ENCODE measurements around the gene FBXW8.
"Not testable (repeated sequence)": the region's sequence is repeated elsewhere in the genome, so short reads cannot be mapped to it uniquely, and the experiment has no call there.

FBXW8 gene

DNA sequence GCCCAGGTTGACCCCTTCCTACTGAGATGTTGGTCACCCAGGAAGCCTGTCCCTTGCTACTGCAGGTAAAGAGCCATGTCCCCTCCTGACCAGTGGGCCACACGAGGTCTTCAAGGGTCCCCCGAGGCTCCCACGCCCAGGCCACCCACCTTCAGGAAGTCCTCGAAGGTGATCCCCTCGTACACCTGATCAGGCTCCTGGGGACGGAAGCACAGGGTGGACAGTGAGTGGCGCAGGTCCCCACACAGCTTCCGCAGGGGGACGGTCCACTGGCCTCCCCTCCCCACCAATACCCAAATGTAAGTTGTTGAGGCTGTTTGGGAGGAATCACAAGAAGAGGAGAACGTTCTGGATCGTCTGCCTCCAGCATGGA is 131.0 kb downstream of the FBXW8 start:
- intact Hi-C loops (cut with DNase I) = no loop called here
- no peak for DNase-seq

DNA sequence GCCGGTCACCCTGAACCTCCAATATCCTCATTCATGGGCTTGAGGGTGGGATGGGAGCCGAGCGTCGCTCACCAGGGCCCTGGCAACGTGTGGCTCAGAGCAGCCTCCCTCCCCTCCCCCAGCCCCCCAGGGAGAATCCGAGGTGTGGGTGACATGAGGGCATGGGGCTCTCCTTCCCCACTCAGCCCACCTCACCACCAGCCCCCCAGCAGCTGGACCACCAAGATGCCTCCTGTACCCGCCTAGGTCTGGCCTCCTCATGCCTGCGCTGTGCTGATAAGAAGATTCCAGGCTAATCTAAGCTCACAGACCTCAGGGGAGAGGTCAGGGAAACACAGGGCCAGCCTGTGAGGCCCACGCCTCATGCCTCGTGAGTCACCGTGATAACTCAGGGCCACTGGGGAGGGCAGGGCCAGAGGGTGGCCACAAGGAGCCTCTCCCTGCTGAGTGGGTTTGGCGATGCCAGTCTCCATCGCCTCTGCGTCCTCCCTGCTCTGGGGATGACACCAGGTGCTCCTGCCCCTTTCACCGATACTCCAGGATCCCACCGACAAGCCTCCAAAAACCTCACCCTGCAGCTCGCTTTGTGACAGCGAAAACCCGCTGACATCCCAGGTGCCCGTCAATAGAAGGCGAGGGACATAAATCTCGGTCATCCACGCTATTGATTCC is 131.6 kb downstream of the FBXW8 start:
- intact Hi-C loops (cut with DNase I) = no loop called here
- no peak for DNase-seq

- no peak for DNase-seq
- intact Hi-C loops (cut with DNase I) = no loop called here
Measured at GRCh38 chr12:117042862-117043261, 132.1 kb downstream of the FBXW8 start.

GRCh38 chr12:117044311-117044710 is 133.6 kb downstream of the FBXW8 start:
- no peak for DNase-seq
- intact Hi-C loops (cut with DNase I) = no loop called here

DNA sequence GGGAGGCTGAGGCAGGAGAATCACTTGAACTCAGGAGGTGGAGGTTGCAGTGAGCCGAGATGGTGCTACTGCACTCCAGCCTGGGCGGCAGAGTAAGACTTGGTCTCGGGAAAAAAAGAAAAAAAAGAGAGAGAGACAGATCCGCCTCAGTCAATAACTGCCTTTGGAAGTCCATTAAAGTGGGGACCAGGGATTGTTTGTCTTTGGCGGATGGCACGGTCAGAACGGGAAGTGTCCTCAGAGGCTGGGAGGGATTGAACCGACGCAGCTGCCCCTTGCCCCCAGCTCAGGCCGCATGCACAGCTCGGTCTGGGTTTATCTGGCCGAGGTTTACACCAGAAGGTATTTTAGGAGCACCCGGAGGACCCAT is 134.0 kb downstream of the FBXW8 start:
- intact Hi-C loops (cut with DNase I) = no loop called here

DNA sequence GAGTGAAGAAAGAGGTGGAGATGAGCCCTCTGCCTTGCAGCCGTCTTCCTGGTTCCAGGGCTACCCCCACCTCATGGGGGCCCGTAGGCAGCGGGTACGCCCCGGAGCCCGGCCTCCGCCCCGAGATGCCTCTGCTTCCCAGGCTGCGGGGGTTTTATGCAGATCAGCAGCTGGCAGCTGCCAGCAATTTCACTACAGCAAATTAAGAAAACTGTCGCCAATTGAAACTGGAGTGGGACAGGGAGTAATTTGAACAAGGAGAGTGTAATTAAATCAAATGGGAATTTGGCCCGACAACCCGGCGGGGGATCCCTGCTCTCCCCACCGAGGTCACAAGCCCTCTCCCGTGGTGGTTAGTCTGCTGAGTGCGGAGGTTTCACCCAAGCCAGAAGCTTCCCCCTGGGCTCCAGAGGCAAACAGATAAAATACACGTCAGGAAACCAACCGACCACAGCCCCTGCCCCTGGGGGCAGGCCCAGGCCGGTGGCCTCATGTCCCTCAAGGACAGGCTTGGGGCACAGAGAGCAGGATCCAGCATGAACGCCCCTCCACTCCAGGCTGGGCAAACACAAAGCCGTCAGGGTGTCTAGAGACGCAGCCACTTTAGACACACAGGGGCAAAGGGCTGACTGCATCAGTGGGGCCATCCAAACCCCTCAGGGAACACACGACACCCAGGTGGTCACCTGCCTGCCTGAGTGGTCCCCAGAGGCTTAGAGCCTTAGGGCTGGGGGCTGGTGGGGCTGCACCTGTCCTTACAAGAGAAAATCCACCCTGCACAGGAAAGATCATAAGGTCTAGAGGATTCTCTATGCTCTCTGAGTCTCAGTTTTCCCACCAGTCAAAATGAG is 134.6 kb downstream of the FBXW8 start:
- intact Hi-C loops (cut with DNase I) = no loop called here
- peak; percentile 47 to 91 (median 72) for DNase-seq

More for the DNA sequence above, 134.0 kb downstream of the FBXW8 start:
- no peak for DNase-seq

GRCh38 chr12:117046011-117046369 is 135.2 kb downstream of the FBXW8 start:
- intact Hi-C loops (cut with DNase I) = no loop called here

GRCh38 chr12:117046425-117046824 is 135.7 kb downstream of the FBXW8 start:
- intact Hi-C loops (cut with DNase I) = no loop called here
- no peak for DNase-seq

More at GRCh38 chr12:117046011-117046369, 135.2 kb downstream of the FBXW8 start:
- DNase-seq = no peak

- intact Hi-C loops (cut with DNase I) = no loop called here
- DNase-seq = no peak
Measured at GRCh38 chr12:117046861-117047530, 136.2 kb downstream of the FBXW8 start.

DNA sequence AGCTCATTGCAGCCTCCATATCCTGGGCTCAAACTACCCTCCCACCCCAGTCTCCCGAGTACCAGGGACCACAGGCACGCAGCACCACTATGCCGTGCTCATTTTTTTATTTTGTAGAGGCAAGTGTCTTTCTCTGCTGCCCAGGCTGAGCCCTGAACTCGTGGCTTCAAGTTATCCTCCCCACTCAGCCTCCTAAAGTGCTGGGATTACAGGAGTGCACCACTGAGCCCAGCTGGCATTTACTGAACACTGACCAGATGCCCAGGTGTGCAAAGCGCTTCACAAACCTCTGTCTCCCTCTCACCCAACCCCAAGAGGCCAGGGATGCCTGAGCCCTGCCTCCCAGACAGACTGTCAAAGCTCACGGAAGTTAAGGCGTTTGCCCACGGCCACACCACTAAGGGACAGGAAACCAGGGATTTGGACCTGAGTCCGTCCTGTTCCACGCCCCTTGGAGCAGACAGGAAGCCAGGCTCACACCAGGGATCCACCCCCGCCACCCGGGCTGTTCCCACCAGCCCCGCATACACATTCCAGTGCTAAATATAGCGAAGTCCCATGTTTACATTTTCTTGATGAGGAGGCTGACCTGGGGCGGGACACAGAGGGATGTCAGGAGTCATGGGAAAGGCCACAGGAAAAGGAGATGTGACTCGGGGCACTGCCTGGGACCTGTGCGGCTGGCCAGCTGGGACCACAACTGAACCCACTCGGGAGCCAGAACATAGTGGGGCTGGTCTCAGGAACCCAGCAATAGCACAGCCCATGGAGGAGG is 137.2 kb downstream of the FBXW8 start:
- intact Hi-C loops (cut with DNase I) = no loop called here

DNA sequence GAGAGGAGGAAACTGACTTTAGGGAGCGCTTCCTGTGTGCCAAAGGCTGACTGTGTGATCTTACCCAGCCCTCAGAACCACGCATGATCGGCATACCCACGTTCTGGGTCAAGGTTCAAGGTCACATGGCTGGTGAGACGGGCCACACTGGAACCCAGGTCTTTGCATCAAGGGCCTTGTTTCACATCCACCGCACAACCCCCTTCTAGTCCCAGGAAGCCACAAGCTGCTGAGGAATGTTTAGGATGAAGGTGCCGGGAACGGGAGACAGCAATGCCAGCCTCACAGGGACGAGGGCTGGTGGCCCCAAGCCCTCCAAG is 137.8 kb downstream of the FBXW8 start:
- intact Hi-C loops (cut with DNase I) = no loop called here
- DNase-seq = no peak

More for the DNA sequence above, 137.2 kb downstream of the FBXW8 start:
- no peak for DNase-seq

DNA sequence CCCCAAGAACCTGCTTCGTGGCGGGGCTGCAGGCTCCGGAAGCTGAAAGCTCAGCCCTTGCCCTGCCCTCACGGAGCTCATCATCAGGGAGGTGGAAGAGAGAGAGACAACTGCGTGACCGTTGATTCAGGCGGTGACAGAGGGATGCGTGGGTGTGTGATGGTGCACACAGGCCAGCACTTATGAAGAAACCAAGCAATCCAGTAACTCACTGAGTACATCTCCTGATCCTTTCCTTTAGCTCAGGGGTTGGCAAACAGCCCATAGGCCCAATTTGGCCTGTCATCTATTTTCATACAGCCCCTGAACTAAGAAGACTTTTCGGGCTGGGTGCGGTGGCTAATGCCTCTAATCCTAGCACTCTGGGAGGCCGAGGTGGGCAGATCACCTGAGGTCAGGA is 138.5 kb downstream of the FBXW8 start:
- DNase-seq = no peak
- intact Hi-C loops (cut with DNase I) = no loop called here

DNA sequence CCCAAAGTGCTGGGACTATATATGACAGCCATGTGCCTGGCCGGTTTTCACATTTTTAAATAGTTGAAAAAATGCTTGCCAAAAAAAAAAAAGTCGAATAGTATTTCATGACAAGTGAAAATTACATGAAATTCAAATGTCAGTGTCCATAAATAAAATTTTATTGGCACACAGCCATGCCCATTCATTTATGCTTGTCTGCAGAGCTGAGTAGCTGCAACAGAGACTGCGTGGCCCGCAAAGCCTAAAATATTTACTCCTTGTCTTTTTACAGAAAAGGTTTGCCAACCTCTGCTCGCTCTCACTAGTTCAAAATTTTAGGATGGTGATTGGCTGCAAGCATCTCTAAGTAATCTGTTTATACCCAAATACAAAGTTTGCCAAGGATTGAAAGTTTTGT is 139.3 kb downstream of the FBXW8 start:
- intact Hi-C loops (cut with DNase I) = no loop called here

DNA sequence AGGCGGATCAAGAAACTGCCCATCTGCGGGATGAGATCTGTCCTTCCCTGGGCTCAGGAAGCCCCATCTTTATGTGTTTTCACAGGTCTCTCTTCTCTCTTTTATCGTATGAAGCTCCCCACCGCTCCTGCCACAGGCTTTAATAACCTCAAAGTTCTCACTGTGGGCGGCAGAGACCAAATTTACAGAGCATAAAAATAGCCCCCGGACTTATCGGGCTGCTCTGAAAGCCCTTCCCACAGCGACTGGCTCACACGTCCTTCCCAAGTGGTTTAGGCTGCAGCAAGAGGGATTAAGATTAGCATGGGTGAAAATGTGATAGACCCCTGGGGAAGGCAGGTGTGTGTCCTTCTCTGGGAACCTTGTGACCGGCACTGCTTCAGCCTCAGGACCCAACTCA is 140.6 kb downstream of the FBXW8 start:
- intact Hi-C loops (cut with DNase I) = no loop called here
- DNase-seq = no peak

More for the DNA sequence above, 139.3 kb downstream of the FBXW8 start:
- no peak for DNase-seq

- intact Hi-C loops (cut with DNase I) = no loop called here
- peak in 13 of 42 donors; percentile 44 to 73 (median 60) for DNase-seq
Measured at GRCh38 chr12:117052386-117053049, 141.8 kb downstream of the FBXW8 start.

DNA sequence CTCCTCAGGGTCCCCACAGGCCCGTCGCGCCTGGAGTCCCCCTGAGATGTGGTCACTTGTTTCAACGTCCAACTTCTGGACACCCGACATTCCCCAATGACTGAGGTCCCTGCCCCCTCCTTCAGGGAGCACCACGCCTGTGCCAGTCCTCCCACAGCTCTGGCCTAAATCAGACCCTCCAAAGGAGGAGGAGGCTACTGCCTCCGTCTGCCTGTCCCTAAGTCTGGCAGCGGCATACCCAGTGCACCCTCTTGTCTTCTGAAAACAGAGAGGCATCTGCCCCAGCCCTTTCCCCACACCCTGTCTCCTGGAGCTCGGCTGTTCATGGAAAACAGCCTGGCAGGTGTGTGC is 142.3 kb downstream of the FBXW8 start:
- intact Hi-C loops (cut with DNase I) = no loop called here
- no peak for DNase-seq

DNA sequence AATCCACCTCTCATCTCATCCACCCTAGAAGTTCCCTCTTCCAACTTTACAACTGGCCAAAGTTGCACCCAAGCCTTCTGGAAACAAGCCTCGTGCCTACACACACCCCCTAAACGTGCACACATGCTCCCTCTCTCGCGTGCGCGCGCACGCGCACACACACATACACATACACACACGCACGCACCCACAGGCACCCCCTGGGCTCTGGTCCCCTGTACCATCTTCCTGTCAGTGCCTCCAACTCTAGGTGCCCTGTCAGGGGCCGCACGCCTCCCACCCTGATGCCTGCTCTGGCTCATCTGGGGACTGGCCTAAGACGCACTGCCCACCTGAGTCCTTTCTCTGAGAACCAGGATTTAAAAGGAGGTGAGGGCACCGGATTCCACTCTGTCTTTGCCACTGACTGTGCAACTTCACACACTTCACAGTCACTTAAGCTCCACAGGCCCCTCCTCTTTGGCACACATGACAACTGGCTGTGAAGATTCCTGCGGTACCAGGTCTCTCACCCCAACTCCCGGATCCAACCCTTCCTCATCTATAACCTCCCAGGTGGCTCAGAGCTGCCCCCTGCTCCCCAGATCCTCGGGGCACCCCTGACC is 142.9 kb downstream of the FBXW8 start:
- intact Hi-C loops (cut with DNase I) = no loop called here
- peak in 2 of 42 donors; percentile 47 to 57 for DNase-seq

GRCh38 chr12:117054279-117054678 is 143.5 kb downstream of the FBXW8 start:
- DNase-seq = no peak
- intact Hi-C loops (cut with DNase I) = no loop called here

DNA sequence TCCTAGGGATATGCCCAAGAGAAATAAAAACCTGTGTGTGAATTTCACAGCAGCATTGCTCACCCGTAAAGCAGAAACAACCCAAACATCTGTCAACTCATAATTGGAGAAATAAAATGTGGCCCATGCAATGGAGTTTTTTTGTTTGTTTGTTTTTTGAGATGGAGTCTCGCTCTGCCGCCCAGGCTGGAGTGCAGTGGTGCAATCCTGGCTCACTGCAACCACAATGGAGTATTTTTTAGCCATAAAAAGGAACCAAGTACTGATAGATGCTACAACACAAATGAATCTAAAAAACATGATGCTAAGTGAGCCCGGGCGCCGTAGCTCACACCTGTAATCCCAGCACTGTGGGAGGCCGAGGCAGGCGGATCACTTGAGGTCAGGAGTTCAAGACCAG is 146.9 kb downstream of the FBXW8 start:
- intact Hi-C loops (cut with DNase I) = not testable (repeated sequence)

More for the DNA sequence above, 146.9 kb downstream of the FBXW8 start:
- DNase-seq = not testable (repeated sequence)

Measured in head of caudate nucleus (tissue), 42 donors.